Measurements from ENCODE around the gene ANTXR1.
"Not testable (repeated sequence)": the region's sequence is repeated elsewhere in the genome, so short reads cannot be mapped to it uniquely, and the experiment has no call there.

The ANTXR1 gene

GRCh38 chr2:69214898-69215297 is 201.9 kb downstream of the ANTXR1 start:
- no peak for DNase-seq

GRCh38 chr2:69216535-69217332 is 203.8 kb downstream of the ANTXR1 start:
- no peak for DNase-seq

DNA sequence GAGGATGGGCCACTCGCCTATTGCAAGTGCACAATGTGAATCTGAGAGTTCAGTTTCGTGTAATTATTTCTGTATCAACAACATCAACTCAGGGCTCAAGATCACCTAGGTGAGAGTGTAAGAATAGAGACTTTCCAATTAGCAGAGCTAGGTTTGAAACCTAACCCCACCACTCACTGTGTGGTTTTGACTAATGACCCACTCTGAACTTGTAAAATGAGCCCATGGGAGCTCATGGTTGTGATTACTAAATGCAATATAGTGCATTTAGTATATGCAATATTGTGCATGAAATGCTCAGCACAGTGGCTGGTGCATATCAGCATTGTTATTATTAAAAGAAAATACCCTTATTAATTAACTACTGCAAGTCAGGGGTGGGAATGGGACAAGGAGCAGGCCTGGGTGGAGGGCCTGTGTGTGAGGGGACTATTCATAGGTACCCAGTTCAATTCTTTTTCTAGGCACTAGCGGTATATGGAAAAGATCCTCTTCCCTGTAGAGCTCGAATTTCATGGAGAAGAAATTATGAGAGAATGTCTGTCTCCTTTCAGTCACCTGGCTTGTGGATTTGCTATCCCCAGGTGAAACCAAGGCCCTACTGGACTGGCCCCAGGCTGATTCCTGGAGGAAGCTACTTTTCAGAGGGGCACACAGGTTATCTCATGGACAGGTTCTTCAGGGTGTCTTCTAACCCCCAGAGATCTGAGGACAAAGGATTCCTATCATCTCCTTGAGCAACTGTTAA is 204.5 kb downstream of the ANTXR1 start:
- DNase-seq, result no peak

DNA sequence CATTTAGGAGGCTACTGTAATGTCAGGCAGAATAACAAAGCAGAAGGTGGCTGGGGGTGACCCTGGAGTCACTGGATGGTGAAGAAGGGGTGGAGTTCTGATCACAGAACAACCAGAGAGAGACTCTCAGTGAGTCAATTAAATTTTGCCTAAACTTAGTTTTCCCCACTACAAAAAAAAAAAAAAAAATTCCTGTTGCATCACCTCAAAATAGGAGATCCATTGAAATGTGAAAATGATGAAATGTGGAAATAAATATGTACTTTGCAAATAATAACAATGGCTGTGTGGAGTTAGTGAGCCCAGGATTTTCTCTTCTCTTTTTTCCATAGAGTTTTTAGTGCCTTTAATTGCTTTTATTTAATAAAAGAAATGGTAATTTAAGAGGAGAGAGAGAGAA is 208.5 kb downstream of the ANTXR1 start:
- DNase-seq, result no peak

- DNase-seq, result no peak
Measured at GRCh38 chr2:69221960-69222751, 209.2 kb downstream of the ANTXR1 start.

DNA sequence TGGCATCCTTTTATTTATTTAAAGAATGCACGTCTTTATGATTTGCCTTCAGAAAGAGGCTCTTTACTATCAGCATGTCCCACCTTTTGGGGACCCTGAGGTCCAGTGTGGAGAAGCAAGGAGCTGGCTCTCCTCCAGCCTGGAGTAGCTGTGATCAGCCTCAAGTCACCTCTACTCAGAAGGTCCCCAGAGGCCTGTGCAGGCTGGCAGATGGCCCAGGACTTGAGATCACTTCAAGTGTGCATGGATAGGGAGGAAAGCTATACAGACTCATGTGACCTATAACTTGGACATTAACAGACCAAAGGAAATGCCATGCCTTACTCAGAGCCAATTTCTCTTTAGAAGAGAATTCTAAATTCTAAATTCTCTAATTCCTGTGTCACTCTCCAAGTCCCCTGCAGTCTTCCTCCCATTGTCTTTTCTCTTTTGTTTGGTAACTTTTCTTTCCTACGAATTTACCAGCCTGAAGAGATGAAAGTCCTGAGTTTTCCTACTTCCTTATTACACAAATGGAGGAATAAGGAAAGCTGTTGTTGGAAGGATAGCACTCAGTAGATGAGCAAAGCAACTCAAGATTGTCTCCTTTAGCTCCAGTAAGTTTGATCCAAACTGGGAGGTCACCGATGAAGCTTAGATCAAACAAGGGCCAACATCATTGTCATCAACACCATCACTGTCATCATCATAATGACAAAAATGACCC is 210.1 kb downstream of the ANTXR1 start:
- no peak for DNase-seq

DNA sequence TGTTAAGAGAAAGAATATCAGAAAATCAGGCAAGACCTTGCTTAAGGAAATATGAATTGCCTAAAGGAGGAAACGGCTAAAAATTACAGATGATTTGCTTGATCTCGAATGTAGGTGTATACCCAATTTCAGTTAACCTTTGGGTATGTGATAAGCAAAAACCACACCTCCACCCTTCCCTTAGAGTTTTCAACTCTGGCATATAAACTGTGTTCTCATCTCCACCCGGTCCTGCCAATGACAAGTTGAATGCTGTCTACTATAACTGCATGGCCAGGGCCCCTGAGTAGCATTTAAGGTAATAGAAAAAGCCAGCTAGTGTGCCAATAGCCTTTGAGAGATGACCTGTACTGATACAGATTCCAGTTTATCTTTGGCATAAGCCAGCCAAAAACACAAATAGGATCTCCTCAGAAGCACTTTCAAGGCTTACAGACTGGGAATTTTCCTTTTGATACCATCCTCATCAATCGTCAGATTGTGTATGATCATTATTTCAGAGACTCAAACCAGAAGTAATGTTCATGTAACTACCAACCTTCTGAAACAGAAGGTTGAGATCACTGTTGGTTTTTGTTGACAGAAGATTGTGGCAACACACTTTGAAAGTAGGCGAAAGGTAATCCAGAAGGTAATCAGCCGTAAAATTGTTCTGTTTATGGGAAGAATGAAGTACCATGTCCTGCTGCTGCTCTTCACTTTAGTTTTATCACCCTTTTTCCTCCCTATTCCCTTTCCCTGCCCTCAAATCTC is 211.0 kb downstream of the ANTXR1 start:
- no peak for DNase-seq

DNA sequence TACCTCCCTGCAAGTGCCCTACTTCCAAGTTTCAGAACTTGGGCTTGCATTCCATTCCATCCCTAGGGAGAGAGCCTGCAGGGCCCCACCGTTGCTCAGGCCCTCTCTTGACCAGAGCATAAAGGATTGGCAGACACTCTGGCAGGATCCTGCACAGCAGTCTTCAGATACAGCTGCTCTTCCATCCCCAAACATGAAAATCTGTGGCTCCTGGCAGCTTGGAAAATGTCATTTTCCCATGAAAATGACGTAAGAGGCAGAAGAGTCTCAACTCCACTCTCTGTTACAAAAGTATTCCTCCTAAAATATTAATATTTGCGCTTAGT is 211.5 kb downstream of the ANTXR1 start:
- no peak for DNase-seq

DNA sequence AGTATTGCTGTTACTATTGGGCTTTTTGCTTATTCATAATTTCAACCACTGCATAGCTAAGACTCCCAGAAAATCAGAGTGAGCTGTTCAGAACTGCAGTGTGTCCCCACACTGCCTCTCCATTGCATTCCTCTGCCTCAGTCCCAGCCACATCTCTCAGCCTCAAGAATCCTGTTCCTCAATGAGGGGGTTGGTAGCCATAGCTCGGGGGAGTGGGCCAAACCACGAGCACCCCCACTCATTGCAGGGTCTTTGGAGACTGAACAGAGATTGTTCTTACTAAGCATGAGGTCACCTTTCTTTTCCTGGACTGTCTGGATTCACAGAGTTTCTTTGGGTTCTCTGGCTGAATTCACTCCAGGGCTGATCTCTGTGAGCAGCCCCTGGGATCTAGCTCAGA is 213.0 kb downstream of the ANTXR1 start:
- DNase-seq, result no peak

DNA sequence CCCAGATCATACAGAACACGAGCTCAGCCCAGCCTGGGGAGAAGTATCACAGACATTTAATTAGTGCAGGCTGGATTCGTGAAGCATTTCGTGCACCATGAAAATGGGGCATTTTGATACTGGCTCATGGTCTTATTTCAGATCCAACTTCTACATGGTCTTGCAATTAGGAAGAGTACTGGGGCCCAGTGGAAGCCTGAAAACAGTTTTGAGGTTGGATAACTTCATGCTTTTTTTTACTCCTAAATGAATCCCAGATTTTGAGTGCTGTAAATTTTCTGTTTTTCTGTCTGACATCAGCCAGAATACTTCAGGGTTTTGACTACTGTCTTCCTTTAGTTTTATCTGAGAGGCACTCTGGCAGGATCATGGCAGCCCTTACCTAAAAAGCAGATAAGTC is 213.9 kb downstream of the ANTXR1 start:
- no peak for DNase-seq

DNA sequence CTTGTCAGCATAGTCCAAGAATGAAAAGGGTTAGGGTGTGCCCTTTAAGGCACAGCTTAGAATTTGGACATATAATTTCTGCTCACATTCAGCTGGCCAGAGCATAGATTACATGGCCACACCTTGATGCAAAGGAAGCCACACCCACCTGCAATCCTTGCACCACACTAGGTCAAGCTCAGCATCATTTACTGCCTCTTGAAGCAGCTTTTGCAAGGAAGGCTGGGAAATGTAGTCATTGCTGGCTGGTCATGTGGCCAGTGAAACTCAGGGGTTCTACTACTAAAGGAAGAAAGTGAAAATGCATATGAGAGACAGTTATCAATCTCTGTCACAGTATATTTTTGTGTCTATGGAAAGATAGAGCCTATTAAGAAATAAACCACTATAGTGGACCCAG is 214.7 kb downstream of the ANTXR1 start:
- no peak for DNase-seq

GRCh38 chr2:69230946-69231345 is 218.0 kb downstream of the ANTXR1 start:
- DNase-seq, result not testable (repeated sequence)

- DNase-seq, result no peak
Measured at GRCh38 chr2:69231612-69232277, 218.8 kb downstream of the ANTXR1 start.

GRCh38 chr2:69235835-69236234 is 222.9 kb downstream of the ANTXR1 start:
- DNase-seq, result not testable (repeated sequence)

- DNase-seq, result no peak
Measured at GRCh38 chr2:69237070-69237670, 224.2 kb downstream of the ANTXR1 start.

GRCh38 chr2:69238449-69239031 is 225.6 kb downstream of the ANTXR1 start:
- no peak for DNase-seq

DNA sequence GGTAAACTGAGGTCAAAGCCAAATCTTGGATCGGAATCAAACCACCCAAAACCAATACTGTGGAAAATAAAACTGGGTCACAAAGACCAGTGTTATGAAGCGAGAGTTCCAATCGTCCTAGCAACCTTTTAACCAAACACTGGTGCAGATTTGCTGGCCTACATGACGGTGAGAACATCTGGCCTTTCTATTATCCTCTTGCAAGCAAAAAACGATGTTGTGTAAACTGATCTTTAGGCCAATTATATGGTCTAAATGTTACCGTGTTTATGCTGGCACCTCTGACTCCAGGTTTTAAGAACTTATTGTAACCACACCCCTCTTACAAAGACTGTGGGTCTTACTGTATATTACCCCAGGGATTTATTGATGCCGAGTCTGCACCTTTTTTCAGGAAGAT is 228.1 kb downstream of the ANTXR1 start:
- no peak for DNase-seq

DNA sequence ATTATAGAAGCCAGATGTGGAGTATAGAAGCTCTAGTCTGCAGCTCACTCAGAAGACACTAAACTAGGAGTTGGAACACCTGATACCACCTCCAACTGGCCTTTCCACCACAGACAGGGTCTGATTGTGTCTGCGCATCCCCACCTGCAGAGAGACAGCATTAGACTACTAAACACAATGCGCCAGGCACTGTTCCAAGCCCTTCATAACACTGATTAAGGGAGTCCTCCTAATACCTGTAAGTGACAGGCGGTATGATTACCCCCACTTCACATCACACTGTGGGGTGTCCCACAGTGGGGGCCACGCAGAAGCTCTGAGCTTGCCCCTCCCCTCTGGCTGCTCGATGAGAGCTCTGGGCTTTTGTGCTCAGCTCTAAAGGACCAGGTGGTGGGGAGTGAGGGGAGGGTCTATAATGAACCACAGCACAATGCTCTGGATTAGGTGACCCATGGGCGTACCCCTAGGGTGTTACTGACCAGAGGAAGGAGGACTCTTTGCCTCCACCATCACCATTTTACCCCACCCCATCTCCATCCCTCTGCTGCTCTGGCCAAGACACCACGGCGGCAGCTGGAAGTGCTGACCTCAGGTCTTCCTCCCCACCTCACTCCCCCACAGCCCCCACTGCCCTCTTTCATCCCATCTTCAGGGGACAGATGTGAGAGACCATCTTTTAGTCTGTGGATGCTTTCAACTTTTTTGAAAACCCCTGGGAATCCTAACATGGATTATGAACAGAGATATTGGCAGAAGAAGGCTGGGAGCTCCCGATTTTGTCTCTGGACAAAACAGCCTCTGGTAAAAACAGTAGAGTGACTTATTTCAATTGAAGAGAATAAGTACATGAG is 228.9 kb downstream of the ANTXR1 start:
- DNase-seq, result no peak

DNA sequence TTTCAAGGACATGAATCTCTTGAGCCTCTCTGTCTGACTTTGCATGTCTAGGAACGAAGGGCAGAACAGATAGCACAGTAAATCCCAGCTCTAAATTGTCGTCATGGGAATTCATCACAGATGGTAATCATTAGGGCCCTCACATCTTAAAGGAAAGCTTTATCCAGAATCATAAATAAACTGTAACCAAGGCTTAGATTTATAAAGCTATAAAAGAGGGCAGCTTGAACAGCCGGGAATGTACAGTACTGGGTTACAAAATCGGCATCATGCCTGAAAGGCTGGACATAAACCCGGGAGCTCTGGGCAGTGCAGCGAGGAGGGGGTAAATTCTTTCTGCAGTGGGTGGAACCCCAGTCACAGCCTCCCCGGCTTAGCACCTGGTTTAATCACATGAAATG is 229.7 kb downstream of the ANTXR1 start:
- DNase-seq, result no peak

GRCh38 chr2:69243652-69244051 is 230.7 kb downstream of the ANTXR1 start:
- no peak for DNase-seq

Data from activated CD4-positive, alpha-beta T cell treated with anti-CD3 and anti-CD28 coated beads for 48 hours (primary cell).